Measurements from ENCODE around the gene TEX36. TPM values are rescaled to one million over a fixed set of nuclear protein-coding genes. Genes with fewer than 3 reads are reported as not detected.

TEX36 gene
- total RNA-seq (2022) (not detected in 2 replicates), Bru-seq, nascent RNA (not detected), BruChase-seq, experiment 1, labeled RNA remaining after a 6-hour chase (not detected), BruChase-seq, experiment 2, labeled RNA remaining after a 2-hour chase (not detected)
- long read RNA-seq, result 0 reads

- no peak for TF ChIP-seq CTCF (IDR thresholded peaks at IDR 0.05; ENCODE audit: unreplicated experiment)
- Mint-ChIP-seq H3K36me3 (ENCODE audit: insufficient read depth, unreplicated experiment) (no peaks in the 10 kb centered on the region), H3K4me3 (ENCODE audit: low read depth, unreplicated experiment) (no peak within 1 kb of the TSS), H3K9me3 (ENCODE audit: low read depth, unreplicated experiment) (no peaks in the 10 kb centered on the region), H3K27me3 (ENCODE audit: unreplicated experiment) (peaks cover 60% of the 10 kb centered on the region), H3K4me1 (ENCODE audit: low read depth, unreplicated experiment) (no peaks in the 10 kb centered on the region), H3K27ac (ENCODE audit: unreplicated experiment) (no peak within 1 kb of the TSS)
- CTCF ChIA-PET, result no interaction called here
- intact Hi-C loops (cut with micrococcal nuclease; ENCODE audit: unreplicated experiment), result no loop called here
- no TSS peak for BruUV-seq (replicated peaks)
- no peak for DNase-seq
These were observed at the start of gene TEX36 for GRCh38 chr10:125683063-125683462. Gene TEX36, minus strand, starts transcription at chr10:125683163. Its CDS starts 174 bp downstream, at chr10:125682989.

GRCh38 chr10:125727436-125727835 lies 44.5 kb upstream of the TEX36 start:
- CTCF ChIA-PET, result no interaction called here
- BruUV-seq (replicated peaks), result no TSS peak
- no peak for DNase-seq
- peaks cover 23% of the 10 kb centered on the region for H3K36me3 Mint-ChIP-seq (ENCODE audit: insufficient read depth, unreplicated experiment)
- H3K4me3 Mint-ChIP-seq (ENCODE audit: low read depth, unreplicated experiment), result no peak overlapping the region
- H3K27ac Mint-ChIP-seq (ENCODE audit: unreplicated experiment), result no peak overlapping the region
- H3K4me1 Mint-ChIP-seq (ENCODE audit: low read depth, unreplicated experiment), result no peaks in the 10 kb centered on the region
- no peaks in the 10 kb centered on the region for H3K27me3 Mint-ChIP-seq (ENCODE audit: unreplicated experiment)
- no peaks in the 10 kb centered on the region for H3K9me3 Mint-ChIP-seq (ENCODE audit: low read depth, unreplicated experiment)
- TF ChIP-seq CTCF (IDR thresholded peaks at IDR 0.05; ENCODE audit: unreplicated experiment), result no peak
- intact Hi-C loops (cut with micrococcal nuclease; ENCODE audit: unreplicated experiment), result no loop called here

DNA sequence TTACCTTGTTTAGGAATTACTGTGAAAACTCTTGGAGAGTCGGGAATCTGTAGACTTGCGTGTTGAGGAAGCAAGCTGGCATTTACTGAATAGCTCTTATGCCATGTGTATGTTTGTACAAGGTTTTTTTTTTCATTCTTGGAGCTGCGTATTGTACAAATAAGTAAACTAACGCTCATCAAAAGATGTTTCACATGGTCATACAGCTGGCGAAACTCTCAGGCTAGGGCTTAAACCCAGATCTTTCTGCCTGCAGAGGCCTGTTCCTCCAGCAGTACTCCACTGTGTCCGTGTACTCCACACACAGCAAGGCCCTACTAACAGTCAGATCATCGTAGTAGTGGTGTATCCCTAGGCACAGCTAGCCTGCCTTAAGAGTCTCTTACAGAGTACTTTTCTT lies 44.0 kb upstream of the TEX36 start:
- H3K9me3 Mint-ChIP-seq (ENCODE audit: low read depth, unreplicated experiment), result no peaks in the 10 kb centered on the region
- TF ChIP-seq CTCF (IDR thresholded peaks at IDR 0.05; ENCODE audit: unreplicated experiment), result no peak
- peaks cover 23% of the 10 kb centered on the region for H3K36me3 Mint-ChIP-seq (ENCODE audit: insufficient read depth, unreplicated experiment)
- no peak overlapping the region for H3K27ac Mint-ChIP-seq (ENCODE audit: unreplicated experiment)
- no peaks in the 10 kb centered on the region for H3K4me1 Mint-ChIP-seq (ENCODE audit: low read depth, unreplicated experiment)
- intact Hi-C loops (cut with micrococcal nuclease; ENCODE audit: unreplicated experiment), result no loop called here
- CTCF ChIA-PET, result no interaction called here
- BruUV-seq (replicated peaks), result no TSS peak
- H3K4me3 Mint-ChIP-seq (ENCODE audit: low read depth, unreplicated experiment), result no peak overlapping the region
- no peak for DNase-seq
- no peaks in the 10 kb centered on the region for H3K27me3 Mint-ChIP-seq (ENCODE audit: unreplicated experiment)

DNA sequence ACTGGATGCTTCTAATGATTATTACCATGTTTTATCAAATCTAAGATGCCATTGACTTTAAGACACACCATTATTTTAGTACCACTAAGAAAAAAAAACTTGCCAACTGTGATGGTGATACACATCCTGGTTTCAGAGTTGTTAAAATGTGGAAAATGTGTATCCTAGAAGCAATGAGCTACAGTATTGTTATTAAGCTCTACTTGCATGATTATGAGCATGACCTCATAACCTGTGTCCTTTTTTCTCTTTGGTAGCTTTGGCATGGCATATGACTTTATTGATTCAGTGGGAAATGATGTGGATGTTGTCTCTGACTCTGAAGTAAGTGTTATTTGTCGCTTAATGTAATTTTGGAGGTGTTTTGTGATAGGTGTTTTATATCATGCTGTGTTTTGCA lies 39.8 kb upstream of the TEX36 start:
- DNase-seq, result no peak
- intact Hi-C loops (cut with micrococcal nuclease; ENCODE audit: unreplicated experiment), result no loop called here
- no peaks in the 10 kb centered on the region for H3K9me3 Mint-ChIP-seq (ENCODE audit: low read depth, unreplicated experiment)
- BruUV-seq (replicated peaks), result no TSS peak
- H3K4me3 Mint-ChIP-seq (ENCODE audit: low read depth, unreplicated experiment), result no peak overlapping the region
- no peaks in the 10 kb centered on the region for H3K27me3 Mint-ChIP-seq (ENCODE audit: unreplicated experiment)
- peaks cover 33% of the 10 kb centered on the region for H3K36me3 Mint-ChIP-seq (ENCODE audit: insufficient read depth, unreplicated experiment)
- H3K4me1 Mint-ChIP-seq (ENCODE audit: low read depth, unreplicated experiment), result no peaks in the 10 kb centered on the region
- CTCF ChIA-PET, result no interaction called here
- no peak overlapping the region for H3K27ac Mint-ChIP-seq (ENCODE audit: unreplicated experiment)
- no peak for TF ChIP-seq CTCF (IDR thresholded peaks at IDR 0.05; ENCODE audit: unreplicated experiment)
